ENCODE data around the gene TRIM14.

- no peak for TF ChIP-seq CTCF (IDR thresholded peaks at IDR 0.05)
- TF ChIP-seq EP300 (IDR thresholded peaks at IDR 0.05), result no peak
Measured at GRCh38 chr9:98101868-98102273, 17.2 kb downstream of the TRIM14 start.

All from gastroesophageal sphincter (tissue), 3 donors.